H9 (cell line): ENCODE measurements around the gene ARSG. TPM values are rescaled to one million over a fixed set of nuclear protein-coding genes. Genes with fewer than 3 reads are reported as not detected.

Experiments used
- DNase-seq: peaks from one replicate; pipeline ENCODE4 v3.0.0-alpha.2; 2017
- H2AFZ ChIP-seq: one replicate; pipeline ENCODE4 v1.6.1; 2013; ENCODE audit warnings: mild to moderate bottlenecking, low read length, control low read depth, moderate library complexity
- H2AK5ac ChIP-seq: 2 replicates; pipeline ENCODE4 v1.6.1; 2013; ENCODE audit warnings: low read length, control low read depth, mixed read lengths; ENCODE audit not compliant: insufficient read length
- H2BK120ac ChIP-seq: one replicate; pipeline ENCODE4 v1.6.1; 2013; ENCODE audit warnings: low read depth, mild to moderate bottlenecking, low read length, control low read depth, inconsistent platforms; ENCODE audit not compliant: poor library complexity, severe bottlenecking
- H2BK12ac ChIP-seq: 2 replicates; pipeline ENCODE4 v1.6.1; 2013; ENCODE audit warnings: low read length, control low read depth, mixed read lengths, low read depth; ENCODE audit not compliant: insufficient read length
- H2BK15ac ChIP-seq: 2 replicates; pipeline ENCODE4 v1.6.1; 2013; ENCODE audit warnings: low read depth, low read length, control low read depth
- H2BK20ac ChIP-seq: one replicate; pipeline ENCODE4 v1.6.1; 2013; ENCODE audit warnings: low read depth, mild to moderate bottlenecking, low read length, control low read depth, inconsistent platforms; ENCODE audit not compliant: poor library complexity, severe bottlenecking
- H2BK5ac ChIP-seq: 2 replicates; pipeline ENCODE4 v1.6.1; 2013; ENCODE audit warnings: low read length, control low read depth, mixed read lengths; ENCODE audit not compliant: insufficient read length
- H3K14ac ChIP-seq: 2 replicates; pipeline ENCODE4 v1.6.1; 2013; ENCODE audit warnings: low read length, control low read depth; ENCODE audit not compliant: insufficient read depth
- H3K18ac ChIP-seq: 2 replicates; pipeline ENCODE4 v1.6.1; 2013; ENCODE audit warnings: low read depth, mild to moderate bottlenecking, mixed read lengths, low read length, control low read depth; ENCODE audit not compliant: insufficient read length
- H3K23ac ChIP-seq: 2 replicates; pipeline ENCODE4 v1.6.1; 2013; ENCODE audit warnings: low read length, control low read depth, mixed read lengths, low read depth; ENCODE audit not compliant: insufficient read length
- H3K23me2 ChIP-seq: 2 replicates; pipeline ENCODE4 v1.6.1; 2013; ENCODE audit warnings: low read depth, mild to moderate bottlenecking, mixed read lengths, low read length, control low read depth; ENCODE audit not compliant: insufficient read length, poor library complexity, severe bottlenecking
- H3K27ac ChIP-seq: 2 replicates; pipeline ENCODE4 v1.5.1; 2013; ENCODE audit warnings: low read length, control low read depth, mixed read lengths, low read depth; ENCODE audit not compliant: insufficient read length
- H3K27me3 ChIP-seq: 2 replicates; pipeline ENCODE4 v1.6.1; 2013; ENCODE audit warnings: low read length, control low read depth, inconsistent platforms; ENCODE audit not compliant: insufficient read depth
- H3K4ac ChIP-seq: 2 replicates; pipeline ENCODE4 v1.6.1; 2013; ENCODE audit warnings: low read depth, mild to moderate bottlenecking, control low read depth, inconsistent platforms, low read length, moderate library complexity
- H3K4me1 ChIP-seq: 2 replicates; pipeline ENCODE4 v1.6.1; 2013; ENCODE audit warnings: low read length, control low read depth, inconsistent platforms; ENCODE audit not compliant: insufficient read depth
- H3K4me2 ChIP-seq: 2 replicates; pipeline ENCODE4 v1.6.1; 2013; ENCODE audit warnings: low read length, control low read depth, mixed read lengths; ENCODE audit not compliant: insufficient read length, insufficient read depth
- H3K56ac ChIP-seq: 2 replicates; pipeline ENCODE4 v1.6.1; 2013; ENCODE audit warnings: low read depth, mild to moderate bottlenecking, mixed read lengths, low read length, control low read depth; ENCODE audit not compliant: insufficient read length
- H3K79me1 ChIP-seq: 2 replicates; pipeline ENCODE4 v1.6.1; 2013; ENCODE audit warnings: low read depth, mild to moderate bottlenecking, moderate library complexity, low read length, control low read depth, inconsistent platforms; ENCODE audit not compliant: insufficient read depth, poor library complexity, severe bottlenecking
- H3K79me2 ChIP-seq: 2 replicates; pipeline ENCODE4 v1.6.1; 2013; ENCODE audit warnings: low read length, control low read depth, inconsistent platforms; ENCODE audit not compliant: insufficient read depth
- H3K9ac ChIP-seq: 2 replicates; pipeline ENCODE4 v1.6.1; 2013; ENCODE audit warnings: low read length, control low read depth, mixed read lengths; ENCODE audit not compliant: insufficient read length; ENCODE audit errors: extremely low read depth
- H3K9me3 ChIP-seq: one replicate; pipeline ENCODE4 v1.6.1; 2013; ENCODE audit warnings: low read depth, low read length, inconsistent platforms; ENCODE audit not compliant: control insufficient read depth
- H3T11ph ChIP-seq: one replicate; pipeline ENCODE4 v1.6.1; 2013; ENCODE audit warnings: mild to moderate bottlenecking, low read length, control low read depth, inconsistent platforms
- H4K20me1 ChIP-seq: one replicate; pipeline ENCODE4 v1.6.1; 2013; ENCODE audit not compliant: control insufficient read depth, insufficient read length, insufficient read depth
- H4K5ac ChIP-seq: 2 replicates; pipeline ENCODE4 v1.6.1; 2013; ENCODE audit warnings: low read depth, mild to moderate bottlenecking, mixed read lengths, low read length, control low read depth; ENCODE audit not compliant: insufficient read length
- H4K8ac ChIP-seq: replicated peaks from 2 replicates; pipeline ENCODE4 v1.6.1; 2013; ENCODE audit warnings: low read length, control low read depth, mixed read lengths, low read depth; ENCODE audit not compliant: insufficient read length
- H4K91ac ChIP-seq: 2 replicates; pipeline ENCODE4 v1.6.1; 2013; ENCODE audit warnings: low read depth, mild to moderate bottlenecking, moderate library complexity, mixed read lengths, low read length, control low read depth; ENCODE audit not compliant: insufficient read length
- H3K27ac Mint-ChIP-seq, 3 experiments: 2 replicates in 2 of 3; 3 replicates in 1 of 3; pipeline ENCODE4 v1.8.0; 2020 to 2021; ENCODE audit warnings: mixed read lengths in 3 of 3, mild to moderate bottlenecking in 1 of 3, moderate library complexity in 1 of 3
- H3K27me3 Mint-ChIP-seq: 2 replicates; pipeline ENCODE4 v1.8.0; 2021; ENCODE audit warnings: low read depth, mild to moderate bottlenecking, moderate library complexity, mixed read lengths
- H3K36me3 Mint-ChIP-seq, 3 experiments: 2 replicates in 2 of 3; 3 replicates in 1 of 3; pipeline ENCODE4 v1.8.0; 2020 to 2021; ENCODE audit warnings: low read depth in 3 of 3, mixed read lengths in 3 of 3; ENCODE audit not compliant: insufficient read depth in 1 of 3
- H3K4me1 Mint-ChIP-seq, 2 experiments: 2 replicates each; pipeline ENCODE4 v1.8.0; 2020; ENCODE audit warnings: mixed read lengths in 2 of 2
- H3K4me3 Mint-ChIP-seq, 2 experiments: 2 replicates in 1 of 2; 3 replicates in 1 of 2; pipeline ENCODE4 v1.8.0; 2020 to 2021; ENCODE audit warnings: mild to moderate bottlenecking in 2 of 2, mixed read lengths in 2 of 2, moderate library complexity in 1 of 2
- H3K9me3 Mint-ChIP-seq, 2 experiments: 2 replicates in 1 of 2; 3 replicates in 1 of 2; pipeline ENCODE4 v1.8.0; 2020; ENCODE audit warnings: mild to moderate bottlenecking in 2 of 2, mixed read lengths in 2 of 2, moderate library complexity in 1 of 2
- CTCF ChIP-seq: fragments of 200-600 bp; sonication (generic); conservative IDR thresholded peaks from 3 replicates; pipeline ENCODE4 v1.8.0; 2021; ENCODE audit warnings: antibody characterized with exemption, mild to moderate bottlenecking
- WGBS: extraction: QIAGEN DNeasy Blood & Tissue Kit; methylation state at CpG from one replicate; pipeline ENCODE4 v1.1.7; 2013; ENCODE audit warnings: missing lambda C conversion rate, low lambda C conversion rate, mixed read lengths; ENCODE audit not compliant: insufficient read length; ENCODE audit errors: extremely low coverage; 5-methylcytosine and 5-hydroxymethylcytosine counted together
- total RNA-seq: library from RNA; stranded (reverse); gene quantifications from 2 replicates; pipeline ENCODE4 v1.2.1, GENCODE V29; 2021

ARSG gene
- total RNA-seq, 1 experiment from 2014 or later: 3.6 TPM

GRCh38 chr17:68349157-68349556, 57.9 kb downstream of the ARSG start:
- Histone ChIP-seq H2BK120ac (no peak overlapping the region), H4K8ac (no peak overlapping the region), H4K91ac (no peak overlapping the region), H2AFZ (no peak overlapping the region), H3K9ac (no peak overlapping the region), H2BK5ac (no peak overlapping the region), H2BK20ac (no peak overlapping the region), H4K20me1 (no peaks in the 10 kb centered on the region), H3K18ac (no peak overlapping the region), H2AK5ac (no peak overlapping the region), H2BK12ac (no peak overlapping the region), H3K27ac (no peak overlapping the region), H4K5ac (no peak overlapping the region), H3K27me3 (no peaks in the 10 kb centered on the region), H3K4ac (no peak overlapping the region), H3K4me2 (no peak overlapping the region), H3K9me3 (no peaks in the 10 kb centered on the region), H3K14ac (no peak overlapping the region), H3K79me1 (no peaks in the 10 kb centered on the region), H3K79me2 (no peaks in the 10 kb centered on the region), H3T11ph (no peak overlapping the region), H3K23ac (no peak overlapping the region), H2BK15ac (no peak overlapping the region), H3K4me1 (no peaks in the 10 kb centered on the region), H3K56ac (no peak overlapping the region), H3K23me2 (no peaks in the 10 kb centered on the region)
- peaks cover 0 to 10% (median 0%) of the 10 kb centered on the region in 3 experiments; a peak in 3 of 7 replicates for H3K36me3 Mint-ChIP-seq
- H3K4me3 Mint-ChIP-seq: no peak overlapping the region
- no peak for TF ChIP-seq CTCF
- H3K27ac Mint-ChIP-seq: no peak overlapping the region; a peak in 1 of 7 replicates
- no CpG with 5 or more reads among the region's 4 CpGs for WGBS
- DNase-seq: no peak
- H3K4me1 Mint-ChIP-seq: peaks cover 8% of the 10 kb centered on the region in 2 experiments
- H3K9me3 Mint-ChIP-seq: no peaks in the 10 kb centered on the region
- no peaks in the 10 kb centered on the region; the same call in 1 of the 2 replicates for H3K27me3 Mint-ChIP-seq
